Lower lobe of right lung (tissue), 2 donors: ENCODE results near the gene NXPH1. TPM values are rescaled to one million over a fixed set of nuclear protein-coding genes. Genes with fewer than 3 reads are reported as not detected.

ENCODE experiments used
- ATAC-seq, 2 donors: fragments of 200-7000 bp; cut with Tn5 transposase; one replicate each; pipeline ENCODE4 v1.9.1; 2020 to 2022; ENCODE audit warnings: mild to moderate bottlenecking in 2 of 2, moderate library complexity in 2 of 2
- DNase-seq: peaks from one replicate; pipeline ENCODE4 v3.0.0-alpha.2; 2020
- H3K27ac ChIP-seq: fragments of 200-600 bp; one replicate; pipeline ENCODE4 v1.8.0; 2022
- H3K27me3 ChIP-seq: fragments of 200-600 bp; one replicate; pipeline ENCODE4 v1.8.0; 2022; ENCODE audit warnings: low read depth
- H3K36me3 ChIP-seq: fragments of 200-600 bp; one replicate; pipeline ENCODE4 v1.8.0; 2022; ENCODE audit warnings: mild to moderate bottlenecking
- H3K4me1 ChIP-seq: fragments of 200-600 bp; one replicate; pipeline ENCODE4 v1.8.0; 2022
- H3K4me3 ChIP-seq: fragments of 200-600 bp; one replicate; pipeline ENCODE4 v1.8.0; 2022; ENCODE audit warnings: mild to moderate bottlenecking
- H3K9me3 ChIP-seq: fragments of 200-600 bp; one replicate; pipeline ENCODE4 v1.8.0; 2022
- intact Hi-C: fragments of 100-400 bp; cut with DNase I; formaldehyde crosslinking; loops from one replicate; pipeline ENCODE4 v1.11.0; 2022
- total RNA-seq: library from RNA; stranded (reverse); fragmentation: NEBNext Ultra II Directional; extraction: Animal tissue kit (Norgen Biotek cat#: 25700); gene quantifications from one replicate; pipeline ENCODE4 v1.2.1, GENCODE V29; 2021
- TF ChIP-seq, protein P1 (sequence below): fragments of 200-600 bp; IDR thresholded peaks from one replicate; pipeline ENCODE4 v1.8.0; 2022; ENCODE audit warnings: antibody characterized with exemption, mild to moderate bottlenecking
- donor health status: DM: no; HTN: yes; CAD: no; lungs with severe emphysema.

NXPH1 gene
- total RNA-seq, 1 donor from 2014 or later = not detected

DNA sequence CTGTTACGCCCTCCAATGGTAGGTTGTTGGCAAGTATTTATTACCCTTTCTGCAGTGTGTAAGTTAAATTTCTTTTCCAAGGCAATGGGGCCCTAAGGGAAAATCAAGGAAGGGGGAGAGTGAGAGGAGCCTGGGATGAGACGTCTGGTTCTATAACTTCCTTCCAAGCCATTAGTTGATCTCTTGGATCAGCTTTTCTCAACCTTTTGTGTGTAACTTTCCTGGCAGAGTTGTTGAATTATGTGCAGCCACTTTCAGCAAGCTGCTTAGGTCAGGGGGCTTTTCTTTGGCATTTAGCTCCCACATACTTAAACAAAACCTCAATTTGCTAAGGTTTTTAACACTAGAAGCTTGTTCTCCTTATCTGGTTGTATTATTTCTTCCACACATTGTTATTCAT is 127.1 kb downstream of the NXPH1 start:
- no peak for DNase-seq
- H3K4me3 ChIP-seq = no peak overlapping the region
- no peaks in the 10 kb centered on the region for H3K27me3 ChIP-seq
- TF ChIP-seq, protein P1, sequence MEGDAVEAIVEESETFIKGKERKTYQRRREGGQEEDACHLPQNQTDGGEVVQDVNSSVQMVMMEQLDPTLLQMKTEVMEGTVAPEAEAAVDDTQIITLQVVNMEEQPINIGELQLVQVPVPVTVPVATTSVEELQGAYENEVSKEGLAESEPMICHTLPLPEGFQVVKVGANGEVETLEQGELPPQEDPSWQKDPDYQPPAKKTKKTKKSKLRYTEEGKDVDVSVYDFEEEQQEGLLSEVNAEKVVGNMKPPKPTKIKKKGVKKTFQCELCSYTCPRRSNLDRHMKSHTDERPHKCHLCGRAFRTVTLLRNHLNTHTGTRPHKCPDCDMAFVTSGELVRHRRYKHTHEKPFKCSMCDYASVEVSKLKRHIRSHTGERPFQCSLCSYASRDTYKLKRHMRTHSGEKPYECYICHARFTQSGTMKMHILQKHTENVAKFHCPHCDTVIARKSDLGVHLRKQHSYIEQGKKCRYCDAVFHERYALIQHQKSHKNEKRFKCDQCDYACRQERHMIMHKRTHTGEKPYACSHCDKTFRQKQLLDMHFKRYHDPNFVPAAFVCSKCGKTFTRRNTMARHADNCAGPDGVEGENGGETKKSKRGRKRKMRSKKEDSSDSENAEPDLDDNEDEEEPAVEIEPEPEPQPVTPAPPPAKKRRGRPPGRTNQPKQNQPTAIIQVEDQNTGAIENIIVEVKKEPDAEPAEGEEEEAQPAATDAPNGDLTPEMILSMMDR = no peak
- no peaks in the 10 kb centered on the region for H3K9me3 ChIP-seq
- intact Hi-C loops = no loop called here
- no peaks in the 10 kb centered on the region for H3K4me1 ChIP-seq
- H3K36me3 ChIP-seq = no peaks in the 10 kb centered on the region
- H3K27ac ChIP-seq = no peak overlapping the region
- no peak for ATAC-seq

DNA sequence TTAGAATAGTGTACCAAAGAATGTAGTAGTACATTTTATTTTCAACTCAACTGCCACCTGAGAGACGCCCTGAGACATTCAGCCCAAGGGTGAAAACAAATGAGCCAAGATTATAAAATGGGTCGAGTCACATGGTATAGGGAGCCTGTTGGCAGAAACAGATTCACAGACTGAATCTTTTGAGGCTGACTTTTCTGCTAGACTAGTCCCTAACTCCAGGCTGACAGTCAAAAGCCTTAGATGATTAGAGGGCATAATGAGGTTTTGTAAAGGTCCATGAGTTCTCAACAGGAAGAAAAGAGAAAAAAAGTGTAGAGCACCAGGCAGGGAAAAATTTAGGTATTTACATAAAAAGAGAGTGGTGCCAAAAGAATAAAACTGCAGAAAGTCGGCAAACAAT is 128.0 kb downstream of the NXPH1 start:
- H3K27me3 ChIP-seq = no peaks in the 10 kb centered on the region
- no peaks in the 10 kb centered on the region for H3K36me3 ChIP-seq
- H3K4me3 ChIP-seq = no peak overlapping the region
- intact Hi-C loops = no loop called here
- H3K9me3 ChIP-seq = no peaks in the 10 kb centered on the region
- no peak for DNase-seq
- H3K4me1 ChIP-seq = no peaks in the 10 kb centered on the region
- no peak for ATAC-seq
- H3K27ac ChIP-seq = no peak overlapping the region
- TF ChIP-seq, protein P1 = no peak

DNA sequence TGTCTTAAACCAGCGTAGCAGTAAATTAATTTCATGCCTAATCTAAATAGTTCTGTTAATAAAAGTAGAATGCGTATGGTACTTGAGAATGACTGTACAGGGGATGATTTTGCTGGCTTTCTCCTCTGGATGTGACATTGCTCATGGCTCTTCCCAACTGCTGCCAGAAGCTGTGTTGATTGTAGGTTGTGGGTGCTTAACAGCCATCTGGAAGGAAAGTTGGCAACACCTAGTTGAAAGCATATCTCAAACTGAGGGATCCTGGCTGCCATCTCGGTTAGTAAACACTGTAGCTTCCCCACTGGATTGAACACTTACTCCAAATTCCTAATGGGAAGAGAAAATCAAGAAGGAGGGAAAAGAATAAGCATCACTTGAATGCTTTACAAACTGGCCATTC is 130.9 kb downstream of the NXPH1 start:
- Histone ChIP-seq H3K4me1 (no peaks in the 10 kb centered on the region), H3K4me3 (no peak overlapping the region), H3K27ac (no peak overlapping the region), H3K27me3 (no peaks in the 10 kb centered on the region), H3K9me3 (no peaks in the 10 kb centered on the region), H3K36me3 (no peaks in the 10 kb centered on the region)
- TF ChIP-seq, protein P1 = no peak
- intact Hi-C loops = no loop called here
- ATAC-seq (no peak), DNase-seq (no peak)

DNA sequence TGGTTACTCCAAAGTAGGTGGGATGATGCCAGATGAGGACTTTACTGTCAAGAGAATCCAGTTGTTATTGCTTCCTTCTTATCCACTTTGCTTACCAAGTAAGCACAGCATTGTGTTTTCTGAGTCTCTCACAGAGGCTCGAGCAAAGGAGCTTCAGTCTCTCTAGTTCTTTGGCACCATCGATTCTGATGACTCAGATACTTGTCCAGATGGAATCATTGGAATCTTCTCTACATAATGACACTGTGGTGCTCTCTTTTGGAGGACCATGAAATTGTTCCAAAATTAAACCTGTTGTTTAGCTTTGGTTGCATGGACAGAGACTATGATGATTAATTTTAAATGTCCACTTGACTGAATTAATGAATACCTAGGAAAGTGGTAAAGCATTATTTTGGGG is 132.6 kb downstream of the NXPH1 start:
- no peak for ATAC-seq
- TF ChIP-seq, protein P1 = no peak
- Histone ChIP-seq H3K4me3 (no peak overlapping the region), H3K27ac (no peak overlapping the region), H3K27me3 (no peaks in the 10 kb centered on the region), H3K9me3 (no peaks in the 10 kb centered on the region), H3K36me3 (no peaks in the 10 kb centered on the region), H3K4me1 (no peaks in the 10 kb centered on the region)
- intact Hi-C loops = no loop called here
- no peak for DNase-seq

DNA sequence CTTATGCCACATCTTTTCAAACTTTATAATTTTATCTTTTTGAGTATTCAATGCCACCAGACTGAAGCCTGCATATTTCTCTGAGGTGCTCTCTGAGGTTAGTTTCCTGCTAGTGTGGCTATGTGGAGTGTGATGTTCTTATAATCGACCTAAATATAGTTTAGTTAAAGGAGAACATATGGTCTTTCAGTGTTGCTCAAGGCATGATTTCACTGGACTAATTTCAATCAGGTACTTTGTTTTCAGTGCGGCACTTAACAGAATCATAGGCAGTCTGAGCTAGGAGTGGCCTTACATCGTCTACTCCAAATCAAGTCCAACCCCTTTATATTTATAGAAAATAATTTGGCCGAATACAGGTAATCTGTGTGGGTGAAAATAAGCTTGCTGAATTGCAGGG is 134.2 kb downstream of the NXPH1 start:
- no peak for ATAC-seq
- intact Hi-C loops = no loop called here

More for the DNA sequence above, 134.2 kb downstream of the NXPH1 start:
- TF ChIP-seq, protein P1 = no peak
- H3K4me3 ChIP-seq = no peak overlapping the region
- no peaks in the 10 kb centered on the region for H3K36me3 ChIP-seq
- DNase-seq = no peak
- H3K4me1 ChIP-seq = no peaks in the 10 kb centered on the region
- H3K9me3 ChIP-seq = no peaks in the 10 kb centered on the region
- no peak overlapping the region for H3K27ac ChIP-seq
- no peaks in the 10 kb centered on the region for H3K27me3 ChIP-seq
